Stimulated activated CD4-positive, alpha-beta T cell treated with anti-CD3 and anti-CD28 coated beads, Interleukin-1b, Interleukin-23, amount 100 ng/mL, for 1 hour (primary cell): ENCODE data around the gene RIPK4.

Experiments used
- DNase-seq, 2 donors: peaks; one replicate each; pipeline ENCODE4 v3.0.0-alpha.2; 2020; ENCODE audit warnings: low read depth in 2 of 2

The RIPK4 gene

GRCh38 chr21:41769111-41769510 lies 2.3 kb upstream of the RIPK4 start:
- no peak for DNase-seq

GRCh38 chr21:41768437-41769042 lies 1.7 kb upstream of the RIPK4 start:
- DNase-seq = no peak

GRCh38 chr21:41767606-41768436 lies 969 bp upstream of the RIPK4 start:
- DNase-seq = no peak

- DNase-seq = no peak
Measured at GRCh38 chr21:41765973-41766882, 624 bp downstream of the RIPK4 start.

- DNase-seq = no peak
Measured at GRCh38 chr21:41765420-41765821, 1.4 kb downstream of the RIPK4 start.

GRCh38 chr21:41764558-41765419 lies 2.1 kb downstream of the RIPK4 start:
- no peak for DNase-seq

GRCh38 chr21:41763996-41764395 lies 2.9 kb downstream of the RIPK4 start:
- DNase-seq = no peak

GRCh38 chr21:41763398-41763931 lies 3.4 kb downstream of the RIPK4 start:
- DNase-seq = no peak

GRCh38 chr21:41762753-41763152 lies 4.1 kb downstream of the RIPK4 start:
- no peak for DNase-seq

- DNase-seq = no peak
Measured at GRCh38 chr21:41761934-41762635, 4.8 kb downstream of the RIPK4 start.

- DNase-seq = no peak
Measured at GRCh38 chr21:41761211-41761933, 5.5 kb downstream of the RIPK4 start.

GRCh38 chr21:41760411-41760810 lies 6.4 kb downstream of the RIPK4 start:
- DNase-seq = no peak

GRCh38 chr21:41759926-41760325 lies 6.9 kb downstream of the RIPK4 start:
- DNase-seq = no peak

GRCh38 chr21:41759214-41759840 lies 7.5 kb downstream of the RIPK4 start:
- DNase-seq = no peak

GRCh38 chr21:41758550-41758949 lies 8.3 kb downstream of the RIPK4 start:
- DNase-seq = no peak

- DNase-seq = no peak
Measured at GRCh38 chr21:41755934-41756773, 10.7 kb downstream of the RIPK4 start.

GRCh38 chr21:41755258-41755933 lies 11.5 kb downstream of the RIPK4 start:
- DNase-seq = no peak

GRCh38 chr21:41754479-41754891 lies 12.4 kb downstream of the RIPK4 start:
- DNase-seq = no peak
